Activated naive CD8-positive, alpha-beta T cell treated with anti-CD3 and anti-CD28 coated beads, Interleukin-2, amount 50 U/mL, for 24 hours (primary cell): ENCODE measurements around the gene DUSP5.
"Not testable (repeated sequence)": the region's sequence is repeated elsewhere in the genome, so short reads cannot be mapped to it uniquely, and the experiment has no call there.

ENCODE experiments used
- ATAC-seq: fragments of 150-1000 bp; cut with Tn5 transposase; one replicate; pipeline ENCODE4 v1.10.0; 2021
- DNase-seq: peaks from one replicate; pipeline ENCODE4 v3.0.0; 2021
- H3K27ac Mint-ChIP-seq: one replicate; pipeline ENCODE4 v1.8.0; 2021; ENCODE audit warnings: mild to moderate bottlenecking, mixed read lengths
- H3K27me3 Mint-ChIP-seq: one replicate; pipeline ENCODE4 v1.8.0; 2021; ENCODE audit warnings: mixed read lengths
- H3K36me3 Mint-ChIP-seq: one replicate; pipeline ENCODE4 v1.8.0; 2021; ENCODE audit warnings: low read depth, mixed read lengths
- H3K4me1 Mint-ChIP-seq: one replicate; pipeline ENCODE4 v1.8.0; 2021; ENCODE audit warnings: mixed read lengths
- H3K4me3 Mint-ChIP-seq: one replicate; pipeline ENCODE4 v1.8.0; 2021; ENCODE audit warnings: mild to moderate bottlenecking, moderate library complexity, mixed read lengths
- H3K9me3 Mint-ChIP-seq: one replicate; pipeline ENCODE4 v1.8.0; 2021; ENCODE audit warnings: mixed read lengths

Gene DUSP5

GRCh38 chr10:110512461-110513187, 14.9 kb downstream of the DUSP5 start:
- Mint-ChIP-seq H3K4me3 (peak overlapping the region; percentile 26), H3K36me3 (peaks cover 76% of the 10 kb centered on the region), H3K9me3 (no peaks in the 10 kb centered on the region), H3K27ac (peak overlapping the region; percentile 83), H3K4me1 (peaks cover 58% of the 10 kb centered on the region), H3K27me3 (no peaks in the 10 kb centered on the region)
- DNase-seq (peak; percentile 58), ATAC-seq (peak; percentile 96)

GRCh38 chr10:110513949-110514348, 16.2 kb downstream of the DUSP5 start:
- H3K27me3 Mint-ChIP-seq = no peaks in the 10 kb centered on the region
- no peak for DNase-seq
- no peak overlapping the region for H3K27ac Mint-ChIP-seq
- peaks cover 46% of the 10 kb centered on the region for H3K4me1 Mint-ChIP-seq
- no peak overlapping the region for H3K4me3 Mint-ChIP-seq
- no peaks in the 10 kb centered on the region for H3K9me3 Mint-ChIP-seq
- no peak for ATAC-seq
- peaks cover 62% of the 10 kb centered on the region for H3K36me3 Mint-ChIP-seq

- Mint-ChIP-seq H3K27me3 (no peaks in the 10 kb centered on the region), H3K9me3 (no peaks in the 10 kb centered on the region), H3K4me3 (no peak overlapping the region), H3K36me3 (peaks cover 54% of the 10 kb centered on the region), H3K4me1 (peaks cover 46% of the 10 kb centered on the region), H3K27ac (no peak overlapping the region)
- no peak for DNase-seq
- no peak for ATAC-seq
These were observed 17.1 kb downstream of the DUSP5 start for GRCh38 chr10:110514848-110515247.

GRCh38 chr10:110516815-110517492, 19.2 kb downstream of the DUSP5 start:
- ATAC-seq (no peak), DNase-seq (no peak)
- Mint-ChIP-seq H3K27ac (no peak overlapping the region), H3K4me1 (peaks cover 30% of the 10 kb centered on the region), H3K27me3 (no peaks in the 10 kb centered on the region), H3K36me3 (peaks cover 39% of the 10 kb centered on the region), H3K9me3 (no peaks in the 10 kb centered on the region), H3K4me3 (no peak overlapping the region)

GRCh38 chr10:110522365-110522988, 24.8 kb downstream of the DUSP5 start:
- ATAC-seq (peak; percentile 58), DNase-seq (no peak)
- Mint-ChIP-seq H3K27ac (peak overlapping the region; percentile 21), H3K27me3 (no peaks in the 10 kb centered on the region), H3K4me1 (peaks cover 47% of the 10 kb centered on the region), H3K9me3 (no peaks in the 10 kb centered on the region), H3K36me3 (peaks cover 13% of the 10 kb centered on the region), H3K4me3 (no peak overlapping the region)

- Mint-ChIP-seq H3K9me3 (no peaks in the 10 kb centered on the region), H3K27ac (no peak overlapping the region), H3K4me1 (peaks cover 60% of the 10 kb centered on the region), H3K4me3 (no peak overlapping the region), H3K36me3 (peaks cover 13% of the 10 kb centered on the region), H3K27me3 (no peaks in the 10 kb centered on the region)
- DNase-seq (no peak), ATAC-seq (no peak)
These were observed 26.0 kb downstream of the DUSP5 start for GRCh38 chr10:110523736-110524135.

GRCh38 chr10:110524179-110524858, 26.6 kb downstream of the DUSP5 start:
- H3K27me3 Mint-ChIP-seq = no peaks in the 10 kb centered on the region
- no peaks in the 10 kb centered on the region for H3K9me3 Mint-ChIP-seq
- H3K4me1 Mint-ChIP-seq = peaks cover 66% of the 10 kb centered on the region
- peak overlapping the region; percentile 37 for H3K27ac Mint-ChIP-seq
- peaks cover 13% of the 10 kb centered on the region for H3K36me3 Mint-ChIP-seq
- H3K4me3 Mint-ChIP-seq = no peak overlapping the region
- ATAC-seq (no peak), DNase-seq (no peak)

- Mint-ChIP-seq H3K4me3 (no peak overlapping the region), H3K27ac (peak overlapping the region; percentile 37)
These were observed 27.1 kb downstream of the DUSP5 start for GRCh38 chr10:110524859-110525232.

GRCh38 chr10:110525349-110526260, 27.9 kb downstream of the DUSP5 start:
- Mint-ChIP-seq H3K27ac (no peak overlapping the region), H3K27me3 (no peaks in the 10 kb centered on the region), H3K36me3 (peaks cover 9% of the 10 kb centered on the region), H3K4me1 (peaks cover 71% of the 10 kb centered on the region), H3K4me3 (no peak overlapping the region), H3K9me3 (no peaks in the 10 kb centered on the region)
- peak; percentile 18 for ATAC-seq
- DNase-seq = no peak

More at GRCh38 chr10:110524859-110525232, 27.1 kb downstream of the DUSP5 start:
- Mint-ChIP-seq H3K9me3 (no peaks in the 10 kb centered on the region), H3K4me1 (peaks cover 69% of the 10 kb centered on the region), H3K36me3 (peaks cover 13% of the 10 kb centered on the region), H3K27me3 (no peaks in the 10 kb centered on the region)
- DNase-seq (no peak), ATAC-seq (no peak)

GRCh38 chr10:110527731-110528171, 30.0 kb downstream of the DUSP5 start:
- peak overlapping the region; percentile 84 for H3K27ac Mint-ChIP-seq
- H3K4me3 Mint-ChIP-seq = peak overlapping the region; percentile 23
- H3K36me3 Mint-ChIP-seq = peaks cover 7% of the 10 kb centered on the region

GRCh38 chr10:110528224-110528996, 30.7 kb downstream of the DUSP5 start:
- DNase-seq (no peak), ATAC-seq (peak; percentile 2)
- H3K27ac Mint-ChIP-seq = peak overlapping the region; percentile 84
- H3K4me3 Mint-ChIP-seq = peak overlapping the region; percentile 54
- no peaks in the 10 kb centered on the region for H3K9me3 Mint-ChIP-seq
- no peaks in the 10 kb centered on the region for H3K27me3 Mint-ChIP-seq
- peaks cover 68% of the 10 kb centered on the region for H3K4me1 Mint-ChIP-seq
- peaks cover 7% of the 10 kb centered on the region for H3K36me3 Mint-ChIP-seq

More at GRCh38 chr10:110527731-110528171, 30.0 kb downstream of the DUSP5 start:
- ATAC-seq (no peak), DNase-seq (no peak)
- no peaks in the 10 kb centered on the region for H3K9me3 Mint-ChIP-seq
- no peaks in the 10 kb centered on the region for H3K27me3 Mint-ChIP-seq
- H3K4me1 Mint-ChIP-seq = peaks cover 67% of the 10 kb centered on the region

- Mint-ChIP-seq H3K4me1 (peaks cover 64% of the 10 kb centered on the region), H3K27ac (peak overlapping the region; percentile 84), H3K4me3 (peak overlapping the region; percentile 54)
- not testable (repeated sequence) for H3K9me3 Mint-ChIP-seq, H3K27me3 Mint-ChIP-seq, DNase-seq, H3K36me3 Mint-ChIP-seq
- peak; percentile 86 for ATAC-seq
These were observed 31.4 kb downstream of the DUSP5 start for GRCh38 chr10:110528997-110529524.

- Mint-ChIP-seq H3K4me1 (peaks cover 64% of the 10 kb centered on the region), H3K27ac (peak overlapping the region; percentile 84), H3K4me3 (peak overlapping the region; percentile 54), H3K27me3 (no peaks in the 10 kb centered on the region), H3K36me3 (no peaks in the 10 kb centered on the region), H3K9me3 (no peaks in the 10 kb centered on the region)
- peak; percentile 41 for DNase-seq
- ATAC-seq = peak; percentile 26
These were observed 31.9 kb downstream of the DUSP5 start for GRCh38 chr10:110529596-110530011.
